ENCODE measurements around the gene NCAM2. TPM values are rescaled to one million over a fixed set of nuclear protein-coding genes. Genes with fewer than 3 reads are reported as not detected.
"Not testable (repeated sequence)": the region's sequence is repeated elsewhere in the genome, so short reads cannot be mapped to it uniquely, and the experiment has no call there.

The NCAM2 gene
- polyA plus RNA-seq, 4 donors, result 5.6 to 16.9 (median 9.1) TPM

- not testable (repeated sequence) for DNase-seq (ENCODE audit: low read depth in 4 of 4, low spot score in 2 of 4)
Measured at GRCh38 chr21:21402187-21402586, 404.0 kb downstream of the NCAM2 start.

- not testable (repeated sequence) for DNase-seq (ENCODE audit: low read depth in 4 of 4, low spot score in 2 of 4)
Measured at GRCh38 chr21:21404261-21404660, 406.1 kb downstream of the NCAM2 start.

GRCh38 chr21:21406921-21407320 lies 408.7 kb downstream of the NCAM2 start:
- no peak for DNase-seq (ENCODE audit: low read depth in 4 of 4, low spot score in 2 of 4)

GRCh38 chr21:21412096-21412495 lies 413.9 kb downstream of the NCAM2 start:
- no peak for DNase-seq (ENCODE audit: low read depth in 4 of 4, low spot score in 2 of 4)

GRCh38 chr21:21415741-21416140 lies 417.5 kb downstream of the NCAM2 start:
- DNase-seq (ENCODE audit: low read depth in 4 of 4, low spot score in 2 of 4), result no peak

GRCh38 chr21:21434944-21435343 lies 436.7 kb downstream of the NCAM2 start:
- DNase-seq (ENCODE audit: low read depth in 4 of 4, low spot score in 2 of 4), result no peak

- no peak for DNase-seq (ENCODE audit: low read depth in 4 of 4, low spot score in 2 of 4)
Measured at GRCh38 chr21:21436012-21436534, 437.9 kb downstream of the NCAM2 start.

GRCh38 chr21:21439761-21440160 lies 441.6 kb downstream of the NCAM2 start:
- DNase-seq (ENCODE audit: low read depth in 4 of 4, low spot score in 2 of 4), result no peak

GRCh38 chr21:21457077-21457476 lies 458.9 kb downstream of the NCAM2 start:
- no peak for DNase-seq (ENCODE audit: low read depth in 4 of 4, low spot score in 2 of 4)

GRCh38 chr21:21458124-21458631 lies 460.0 kb downstream of the NCAM2 start:
- DNase-seq (ENCODE audit: low read depth in 4 of 4, low spot score in 2 of 4), result no peak

GRCh38 chr21:21460979-21461378 lies 462.8 kb downstream of the NCAM2 start:
- DNase-seq (ENCODE audit: low read depth in 4 of 4, low spot score in 2 of 4), result no peak

- no peak for DNase-seq (ENCODE audit: low read depth in 4 of 4, low spot score in 2 of 4)
Measured at GRCh38 chr21:21463456-21463855, 465.2 kb downstream of the NCAM2 start.

GRCh38 chr21:21464684-21465083 lies 466.5 kb downstream of the NCAM2 start:
- no peak for DNase-seq (ENCODE audit: low read depth in 4 of 4, low spot score in 2 of 4)

- DNase-seq (ENCODE audit: low read depth in 4 of 4, low spot score in 2 of 4), result no peak
Measured at GRCh38 chr21:21466752-21467151, 468.5 kb downstream of the NCAM2 start.

- DNase-seq (ENCODE audit: low read depth in 4 of 4, low spot score in 2 of 4), result no peak
Measured at GRCh38 chr21:21468003-21468402, 469.8 kb downstream of the NCAM2 start.

GRCh38 chr21:21481239-21481638 lies 483.0 kb downstream of the NCAM2 start:
- DNase-seq (ENCODE audit: low read depth in 4 of 4, low spot score in 2 of 4), result no peak

GRCh38 chr21:21508859-21509258 lies 510.6 kb downstream of the NCAM2 start:
- no peak for DNase-seq (ENCODE audit: low read depth in 4 of 4, low spot score in 2 of 4)

- DNase-seq (ENCODE audit: low read depth in 4 of 4, low spot score in 2 of 4), result no peak
Measured at GRCh38 chr21:21530680-21531079, 532.5 kb downstream of the NCAM2 start.

GRCh38 chr21:21547368-21547953 lies 549.3 kb downstream of the NCAM2 start:
- no peak for DNase-seq (ENCODE audit: low read depth in 4 of 4, low spot score in 2 of 4)

GRCh38 chr21:21559285-21560045 lies 561.3 kb downstream of the NCAM2 start:
- no peak for DNase-seq (ENCODE audit: low read depth in 4 of 4, low spot score in 2 of 4)

All from left renal cortex interstitium (tissue), 4 donors.